SK-N-SH treated with all-trans-retinoic acid at 6 μM for 48 hours (cell line): Measurements from ENCODE around the gene NME3.

ENCODE experiments used
- ATAC-seq: fragments of 200-7000 bp; cut with Tn5 transposase; 3 replicates; pipeline ENCODE4 v1.9.1; 2020; ENCODE audit warnings: mild to moderate bottlenecking, moderate library complexity
- ARNTL ChIP-seq: fragments of 450-650 bp; formaldehyde crosslinking; IDR thresholded peaks from 2 replicates; pipeline ENCODE4 v1.5.0; 2020; ENCODE audit warnings: low read depth, mild to moderate bottlenecking, moderate library complexity, borderline replicate concordance
- BACH2 ChIP-seq: fragments of 250-450 bp; sonication (Bioruptor Pico); IDR thresholded peaks from 2 replicates; pipeline ENCODE4 v1.9.0; 2021; ENCODE audit warnings: mild to moderate bottlenecking, borderline replicate concordance
- CREB5 ChIP-seq: fragments of 250-450 bp; sonication (Bioruptor Pico); IDR thresholded peaks from 2 replicates; pipeline ENCODE4 v1.5.1; 2020; ENCODE audit warnings: low read depth, mild to moderate bottlenecking, moderate library complexity
- CSDC2 ChIP-seq: fragments of 250-450 bp; sonication (Bioruptor Pico); IDR thresholded peaks from 2 replicates; pipeline ENCODE4 v1.5.0; 2020; ENCODE audit warnings: mild to moderate bottlenecking, moderate library complexity
- ESRRG ChIP-seq: fragments of 250-450 bp; sonication (Bioruptor Pico); IDR thresholded peaks from 2 replicates; pipeline ENCODE4 v1.6.1; 2021; ENCODE audit warnings: mild to moderate bottlenecking
- GLIS3 ChIP-seq: fragments of 250-450 bp; sonication (Bioruptor Pico); IDR thresholded peaks from 2 replicates; pipeline ENCODE4 v1.5.0; 2020; ENCODE audit warnings: mild to moderate bottlenecking, moderate library complexity
- OSR1 ChIP-seq: fragments of 250-450 bp; sonication (Bioruptor Pico); IDR thresholded peaks from 2 replicates; pipeline ENCODE4 v1.8.0; 2022; ENCODE audit warnings: moderate library complexity, mild to moderate bottlenecking, inconsistent platforms
- PATZ1 ChIP-seq: fragments of 250-450 bp; sonication (Bioruptor Pico); IDR thresholded peaks from 2 replicates; pipeline ENCODE4 v1.8.0; 2020; ENCODE audit warnings: mild to moderate bottlenecking, moderate library complexity, borderline replicate concordance
- POU6F1 ChIP-seq: fragments of 250-450 bp; sonication (Bioruptor Pico); IDR thresholded peaks from 2 replicates; pipeline ENCODE4 v1.8.0; 2021; ENCODE audit warnings: low read depth, mild to moderate bottlenecking, moderate library complexity, borderline replicate concordance
- PPARA ChIP-seq: fragments of 250-450 bp; sonication (Bioruptor Pico); IDR thresholded peaks from 2 replicates; pipeline ENCODE4 v1.5.0; 2020; ENCODE audit warnings: mild to moderate bottlenecking, borderline replicate concordance
- RARB ChIP-seq: fragments of 250-450 bp; sonication (Bioruptor Pico); IDR thresholded peaks from 2 replicates; pipeline ENCODE4 v1.8.0; 2021; ENCODE audit warnings: mild to moderate bottlenecking, moderate library complexity
- SNAI2 ChIP-seq: fragments of 250-450 bp; sonication (Bioruptor Pico); IDR thresholded peaks from 2 replicates; pipeline ENCODE4 v1.5.0; 2020; ENCODE audit warnings: mild to moderate bottlenecking, moderate library complexity
- TCF4 ChIP-seq: fragments of 250-450 bp; sonication (Bioruptor Pico); IDR thresholded peaks from 2 replicates; pipeline ENCODE4 v1.8.0; 2021; ENCODE audit warnings: mild to moderate bottlenecking, moderate library complexity, borderline replicate concordance
- TOX ChIP-seq: fragments of 250-450 bp; sonication (Bioruptor Pico); IDR thresholded peaks from 2 replicates; pipeline ENCODE4 v1.8.0; 2021; ENCODE audit warnings: mild to moderate bottlenecking, moderate library complexity, borderline replicate concordance
- ZC3H10 ChIP-seq: fragments of 250-450 bp; sonication (Bioruptor Pico); IDR thresholded peaks from 2 replicates; pipeline ENCODE4 v1.5.1; 2021; ENCODE audit warnings: mild to moderate bottlenecking, moderate library complexity
- ZNF565 ChIP-seq: fragments of 450-650 bp; formaldehyde crosslinking; conservative IDR thresholded peaks from 2 replicates; pipeline ENCODE4 v1.5.0; 2020; ENCODE audit warnings: low read depth, mild to moderate bottlenecking, moderate library complexity
- ZNF70 ChIP-seq: fragments of 450-650 bp; formaldehyde crosslinking; IDR thresholded peaks from 2 replicates; pipeline ENCODE4 v1.5.0; 2020; ENCODE audit warnings: mild to moderate bottlenecking, moderate library complexity
- ZNF8 ChIP-seq: fragments of 450-650 bp; formaldehyde crosslinking; IDR thresholded peaks from 2 replicates; pipeline ENCODE4 v1.5.0; 2020; ENCODE audit warnings: mild to moderate bottlenecking, moderate library complexity
- TF ChIP-seq, protein P1 (sequence below): fragments of 250-450 bp; sonication (Bioruptor Pico); IDR thresholded peaks from 2 replicates; pipeline ENCODE4 v1.5.0; 2020; ENCODE audit warnings: mild to moderate bottlenecking, moderate library complexity
- TF ChIP-seq, protein P2 (sequence below): fragments of 250-450 bp; sonication (Bioruptor Pico); IDR thresholded peaks from 2 replicates; pipeline ENCODE4 v1.5.1; 2021; ENCODE audit warnings: mild to moderate bottlenecking, moderate library complexity

NME3 gene

DNA sequence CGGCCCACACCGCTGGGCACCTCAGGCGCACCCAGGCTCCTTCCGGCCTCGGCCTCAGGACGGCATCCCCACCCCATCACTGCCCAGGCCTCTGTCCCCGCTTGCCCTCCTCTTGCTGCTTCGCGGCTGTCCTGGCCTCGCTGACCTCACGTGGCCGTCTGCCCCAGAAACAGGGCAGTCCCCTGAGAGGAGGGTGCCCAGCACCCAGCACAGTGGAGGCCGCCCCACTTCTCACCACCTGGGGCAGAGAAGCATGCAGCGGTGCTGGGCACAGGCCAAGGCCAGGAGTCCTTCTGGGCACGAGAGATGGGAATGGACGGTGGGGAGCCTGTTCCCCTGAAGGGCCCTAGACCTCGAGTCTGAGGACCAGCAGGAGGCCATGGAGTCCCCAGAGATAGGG, 46.4 kb upstream of the NME3 start:
- TF ChIP-seq, protein P1, sequence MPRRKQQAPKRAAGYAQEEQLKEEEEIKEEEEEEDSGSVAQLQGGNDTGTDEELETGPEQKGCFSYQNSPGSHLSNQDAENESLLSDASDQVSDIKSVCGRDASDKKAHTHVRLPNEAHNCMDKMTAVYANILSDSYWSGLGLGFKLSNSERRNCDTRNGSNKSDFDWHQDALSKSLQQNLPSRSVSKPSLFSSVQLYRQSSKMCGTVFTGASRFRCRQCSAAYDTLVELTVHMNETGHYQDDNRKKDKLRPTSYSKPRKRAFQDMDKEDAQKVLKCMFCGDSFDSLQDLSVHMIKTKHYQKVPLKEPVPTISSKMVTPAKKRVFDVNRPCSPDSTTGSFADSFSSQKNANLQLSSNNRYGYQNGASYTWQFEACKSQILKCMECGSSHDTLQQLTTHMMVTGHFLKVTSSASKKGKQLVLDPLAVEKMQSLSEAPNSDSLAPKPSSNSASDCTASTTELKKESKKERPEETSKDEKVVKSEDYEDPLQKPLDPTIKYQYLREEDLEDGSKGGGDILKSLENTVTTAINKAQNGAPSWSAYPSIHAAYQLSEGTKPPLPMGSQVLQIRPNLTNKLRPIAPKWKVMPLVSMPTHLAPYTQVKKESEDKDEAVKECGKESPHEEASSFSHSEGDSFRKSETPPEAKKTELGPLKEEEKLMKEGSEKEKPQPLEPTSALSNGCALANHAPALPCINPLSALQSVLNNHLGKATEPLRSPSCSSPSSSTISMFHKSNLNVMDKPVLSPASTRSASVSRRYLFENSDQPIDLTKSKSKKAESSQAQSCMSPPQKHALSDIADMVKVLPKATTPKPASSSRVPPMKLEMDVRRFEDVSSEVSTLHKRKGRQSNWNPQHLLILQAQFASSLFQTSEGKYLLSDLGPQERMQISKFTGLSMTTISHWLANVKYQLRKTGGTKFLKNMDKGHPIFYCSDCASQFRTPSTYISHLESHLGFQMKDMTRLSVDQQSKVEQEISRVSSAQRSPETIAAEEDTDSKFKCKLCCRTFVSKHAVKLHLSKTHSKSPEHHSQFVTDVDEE (CRISPR knock-in tag): no peak
- TF ChIP-seq GLIS3 (no peak), TCF4 (no peak), BACH2 (CRISPR knock-in tag) (no peak), PPARA (CRISPR knock-in tag) (no peak), ZNF70 (CRISPR knock-in tag) (no peak), CREB5 (no peak), PATZ1 (no peak), POU6F1 (CRISPR knock-in tag) (no peak), ZNF565 (no peak), CSDC2 (CRISPR knock-in tag) (no peak)
- ATAC-seq: no peak

DNA sequence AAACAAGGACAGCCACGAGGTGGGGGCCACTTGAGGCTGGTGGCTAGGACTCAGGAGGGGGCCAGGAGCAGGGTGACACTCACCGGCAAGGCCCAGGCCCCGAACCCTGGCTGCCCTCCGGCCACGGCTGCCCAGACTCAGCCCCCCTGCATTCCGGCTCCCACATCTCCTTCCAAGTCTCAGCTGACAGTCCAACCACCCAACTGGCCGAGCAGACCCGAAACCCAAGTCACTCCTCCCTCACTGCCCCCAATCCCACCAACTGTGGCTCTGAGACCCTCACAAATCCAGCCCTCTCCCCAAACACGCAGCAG, 45.9 kb upstream of the NME3 start:
- TF ChIP-seq BACH2 (CRISPR knock-in tag) (no peak), ZC3H10 (CRISPR knock-in tag) (no peak), RARB (CRISPR knock-in tag) (no peak)
- no peak for ATAC-seq

GRCh38 chr16:1816396-1817275, 45.3 kb upstream of the NME3 start:
- TF ChIP-seq SNAI2 (CRISPR knock-in tag) (no peak), CREB5 (no peak), ESRRG (no peak), PATZ1 (no peak), CSDC2 (CRISPR knock-in tag) (no peak), TOX (CRISPR knock-in tag) (no peak), OSR1 (CRISPR knock-in tag) (no peak), ZNF70 (CRISPR knock-in tag) (no peak), ZC3H10 (CRISPR knock-in tag) (no peak), PPARA (CRISPR knock-in tag) (no peak), ARNTL (CRISPR knock-in tag) (no peak), TCF4 (no peak), GLIS3 (no peak), BACH2 (CRISPR knock-in tag) (no peak), ZNF8 (CRISPR knock-in tag) (no peak)
- TF ChIP-seq, protein P1 (CRISPR knock-in tag): no peak
- TF ChIP-seq, protein P2, sequence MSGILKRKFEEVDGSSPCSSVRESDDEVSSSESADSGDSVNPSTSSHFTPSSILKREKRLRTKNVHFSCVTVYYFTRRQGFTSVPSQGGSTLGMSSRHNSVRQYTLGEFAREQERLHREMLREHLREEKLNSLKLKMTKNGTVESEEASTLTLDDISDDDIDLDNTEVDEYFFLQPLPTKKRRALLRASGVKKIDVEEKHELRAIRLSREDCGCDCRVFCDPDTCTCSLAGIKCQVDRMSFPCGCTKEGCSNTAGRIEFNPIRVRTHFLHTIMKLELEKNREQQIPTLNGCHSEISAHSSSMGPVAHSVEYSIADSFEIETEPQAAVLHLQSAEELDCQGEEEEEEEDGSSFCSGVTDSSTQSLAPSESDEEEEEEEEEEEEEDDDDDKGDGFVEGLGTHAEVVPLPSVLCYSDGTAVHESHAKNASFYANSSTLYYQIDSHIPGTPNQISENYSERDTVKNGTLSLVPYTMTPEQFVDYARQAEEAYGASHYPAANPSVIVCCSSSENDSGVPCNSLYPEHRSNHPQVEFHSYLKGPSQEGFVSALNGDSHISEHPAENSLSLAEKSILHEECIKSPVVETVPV (CRISPR knock-in tag): no peak
- no peak; the same call in 2 of the 3 replicates for ATAC-seq
